Midbrain (tissue), 1 donor: ENCODE results near the gene PCLO.

Source experiments
- DNase-seq: peaks from one replicate; lab custom pipeline; 2025; lab: John Stamatoyannopoulos, UW

The PCLO gene

GRCh38 chr7:82839063-82839462 is 323.6 kb downstream of the PCLO start:
- no peak for DNase-seq

- DNase-seq = no peak
Observed at GRCh38 chr7:82838314-82838713, 324.4 kb downstream of the PCLO start.

DNA sequence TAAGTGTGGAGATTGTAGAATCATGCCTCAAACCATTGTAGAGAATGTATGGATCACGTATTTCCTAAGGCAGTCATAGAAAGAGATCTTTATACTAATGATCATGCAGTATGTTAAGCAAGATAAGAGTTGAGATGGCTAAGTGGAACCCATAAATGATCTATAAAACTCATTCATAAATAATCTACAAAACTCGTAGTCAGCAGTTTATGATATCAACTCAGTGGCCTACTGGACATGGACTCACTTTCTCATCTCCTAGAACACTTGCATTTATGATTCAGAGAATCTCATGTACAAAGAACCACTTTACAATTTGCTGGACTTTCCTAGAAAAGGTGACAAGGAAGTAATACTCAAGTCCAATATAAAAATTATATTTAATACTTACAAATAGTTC is 339.6 kb downstream of the PCLO start:
- DNase-seq = no peak

- no peak for DNase-seq
Observed at GRCh38 chr7:82821037-82821436, 341.6 kb downstream of the PCLO start.

DNA sequence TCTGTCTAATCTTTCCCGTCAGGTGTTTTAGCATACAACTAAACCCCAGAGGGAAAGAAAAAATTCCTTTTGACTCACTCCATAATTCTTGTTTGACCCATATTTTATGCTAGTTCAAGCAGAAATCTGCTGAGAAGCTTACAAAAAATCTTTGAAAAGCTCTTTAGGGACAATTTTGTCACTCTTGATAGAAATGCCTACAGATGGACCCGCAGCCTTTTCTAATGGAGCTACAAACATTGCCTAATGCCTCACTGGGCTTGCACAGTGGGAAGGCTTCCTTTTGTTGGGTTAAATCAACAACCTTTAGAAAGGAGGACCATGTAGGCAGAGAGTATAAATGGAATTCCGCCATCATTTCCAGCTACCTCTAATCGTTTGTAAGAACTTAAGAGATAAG is 344.5 kb downstream of the PCLO start:
- DNase-seq = no peak

DNA sequence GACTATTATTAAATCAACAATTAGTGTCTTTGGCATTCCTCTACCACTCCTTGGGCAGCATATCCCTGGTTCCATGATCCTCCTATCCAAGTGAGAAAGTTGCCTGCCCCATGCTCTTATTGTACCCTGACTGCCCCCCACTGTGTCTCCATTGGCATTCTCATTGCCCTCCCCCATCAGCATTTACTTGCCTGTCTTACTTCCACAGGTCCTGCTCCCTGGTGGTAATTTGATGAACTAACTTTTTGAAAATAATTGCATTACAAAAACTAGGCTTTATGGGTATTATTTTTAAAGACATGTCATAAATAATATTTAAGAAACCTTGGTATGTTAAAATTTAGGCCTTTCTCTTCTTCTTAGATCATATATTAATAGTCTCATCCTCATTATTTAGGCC is 346.4 kb downstream of the PCLO start:
- DNase-seq = no peak

- peak; percentile 47 for DNase-seq
Observed at GRCh38 chr7:82810558-82811259, 352.0 kb downstream of the PCLO start.

DNA sequence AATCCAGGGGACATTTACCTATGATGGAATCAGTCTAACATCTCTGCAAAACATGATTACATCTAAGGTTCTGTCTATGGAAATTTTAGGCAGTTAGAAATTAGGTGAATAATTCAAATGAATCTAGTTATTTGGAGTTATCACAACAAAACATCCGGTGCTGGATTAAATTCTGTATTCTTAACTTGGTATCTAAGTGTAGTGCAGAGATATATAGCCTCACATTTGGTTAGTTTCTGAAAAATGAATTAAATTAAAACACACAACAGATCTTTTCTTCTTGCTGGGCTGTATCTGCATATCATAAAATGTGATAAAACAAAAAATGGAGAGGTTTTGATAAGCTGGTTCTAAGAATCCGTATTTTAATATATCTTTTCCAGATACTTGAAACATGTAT is 354.1 kb downstream of the PCLO start:
- DNase-seq = no peak

DNA sequence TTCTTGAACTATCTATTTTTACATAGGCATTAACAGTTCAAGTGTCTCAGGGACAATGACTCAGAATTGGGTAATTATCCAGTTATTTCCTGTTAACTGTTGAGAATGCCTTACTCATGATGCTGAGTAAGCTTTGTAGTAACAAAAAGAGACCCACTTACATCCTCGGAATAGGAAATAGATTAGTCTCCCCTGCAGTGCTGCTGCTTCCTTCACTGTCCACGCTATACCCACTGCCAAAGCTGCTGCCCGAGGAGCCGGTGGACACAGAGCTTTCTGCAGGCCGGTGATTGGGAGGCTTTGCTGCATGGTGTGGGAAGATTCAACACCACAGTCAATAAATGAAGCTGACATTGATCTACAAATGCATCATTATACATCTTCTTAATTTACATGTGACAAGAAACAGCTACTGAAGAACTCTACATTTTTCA is 357.1 kb downstream of the PCLO start:
- no peak for DNase-seq

DNA sequence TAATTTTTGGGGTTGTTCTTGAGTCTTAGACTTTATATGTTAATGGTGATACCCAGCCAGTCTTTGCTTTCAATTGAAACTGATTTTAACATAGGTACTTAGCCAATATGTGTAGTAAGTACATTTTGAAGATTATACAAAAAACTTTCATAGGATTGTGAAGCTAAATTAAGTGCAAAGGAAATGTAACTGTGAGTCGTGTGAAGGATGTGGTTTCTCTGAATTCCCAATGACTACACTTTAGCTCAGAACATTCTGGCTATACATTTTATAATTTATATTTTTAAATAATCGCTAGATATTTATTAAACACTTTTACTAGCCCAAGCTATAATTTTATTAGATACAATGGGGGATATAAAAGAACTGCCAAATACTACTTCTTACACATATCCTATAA is 359.3 kb downstream of the PCLO start:
- DNase-seq = no peak

DNA sequence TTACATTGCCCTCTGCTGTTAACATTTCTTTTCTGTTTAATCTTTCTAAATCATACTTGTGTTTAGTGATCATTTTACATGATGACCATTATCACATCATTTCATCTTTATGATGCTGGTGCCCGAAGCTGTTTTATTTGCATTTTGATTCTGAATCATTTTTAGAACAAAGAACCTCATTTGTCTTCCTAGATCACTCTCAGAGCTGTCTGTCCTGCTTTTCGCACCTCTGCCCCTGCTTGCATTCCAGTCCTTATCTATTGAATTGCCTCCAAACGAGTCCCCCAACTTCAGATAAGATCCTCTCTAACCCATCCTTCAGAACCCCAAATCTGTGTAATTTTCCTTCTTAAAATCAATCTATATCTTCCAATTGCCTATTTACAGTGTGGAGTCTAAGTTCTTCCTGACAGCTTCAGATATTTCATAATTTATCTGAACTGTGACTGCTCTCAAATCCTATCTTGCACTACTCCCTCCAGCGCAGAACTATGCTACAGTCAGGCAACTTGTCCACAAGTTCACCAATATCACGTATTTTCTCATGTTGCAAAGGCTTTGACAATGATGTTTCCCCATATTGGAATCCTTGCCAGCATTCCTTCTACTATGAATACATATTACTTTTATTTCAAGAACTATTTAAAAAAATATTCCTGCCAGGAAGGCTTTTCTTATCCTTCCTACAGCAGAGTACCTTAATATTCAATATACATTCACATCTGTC is 372.6 kb downstream of the PCLO start:
- no peak for DNase-seq

DNA sequence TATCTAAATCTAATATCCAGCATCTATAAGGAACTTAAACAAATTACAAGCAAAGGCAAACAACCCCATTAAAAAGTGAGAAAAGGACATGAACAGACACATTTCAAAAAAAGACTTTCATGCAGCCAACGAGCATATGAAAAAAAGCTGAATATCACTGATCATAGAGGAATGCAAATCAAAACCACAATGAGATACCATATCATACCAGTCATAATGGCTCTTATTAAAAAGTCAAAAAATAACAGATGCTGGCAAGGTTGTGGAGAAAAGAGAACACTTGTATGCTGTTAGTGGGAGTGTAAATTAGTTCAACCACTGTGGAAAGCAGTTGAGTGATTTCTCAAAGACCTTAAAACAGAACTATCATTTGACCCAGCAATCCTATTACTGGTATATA is 384.7 kb downstream of the PCLO start:
- no peak for DNase-seq

DNA sequence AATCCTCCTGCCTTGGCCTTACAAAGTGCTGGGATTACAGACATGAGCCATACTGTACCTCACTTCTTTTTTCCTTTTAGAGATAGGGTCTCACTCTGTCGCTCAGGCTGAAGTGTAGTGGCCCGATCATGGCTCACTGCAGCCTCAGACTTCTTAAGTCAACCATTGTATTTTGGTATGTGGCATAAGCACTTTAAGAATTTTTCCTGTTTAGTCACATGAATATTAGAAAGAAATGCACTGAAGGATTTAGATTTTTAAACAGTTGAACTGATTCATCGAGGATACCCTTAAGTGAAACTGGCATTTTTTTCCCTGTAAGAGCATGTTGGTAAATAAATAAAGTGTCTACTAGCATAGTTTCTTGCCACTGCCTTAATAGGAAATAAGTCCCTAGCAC is 399.8 kb downstream of the PCLO start:
- no peak for DNase-seq

- DNase-seq = no peak
Observed at GRCh38 chr7:82760831-82761230, 401.9 kb downstream of the PCLO start.

GRCh38 chr7:82760074-82760473 is 402.6 kb downstream of the PCLO start:
- DNase-seq = no peak

GRCh38 chr7:82755705-82756551 is 406.8 kb downstream of the PCLO start:
- DNase-seq = no peak

GRCh38 chr7:82750007-82750406 is 412.7 kb downstream of the PCLO start:
- DNase-seq = no peak

DNA sequence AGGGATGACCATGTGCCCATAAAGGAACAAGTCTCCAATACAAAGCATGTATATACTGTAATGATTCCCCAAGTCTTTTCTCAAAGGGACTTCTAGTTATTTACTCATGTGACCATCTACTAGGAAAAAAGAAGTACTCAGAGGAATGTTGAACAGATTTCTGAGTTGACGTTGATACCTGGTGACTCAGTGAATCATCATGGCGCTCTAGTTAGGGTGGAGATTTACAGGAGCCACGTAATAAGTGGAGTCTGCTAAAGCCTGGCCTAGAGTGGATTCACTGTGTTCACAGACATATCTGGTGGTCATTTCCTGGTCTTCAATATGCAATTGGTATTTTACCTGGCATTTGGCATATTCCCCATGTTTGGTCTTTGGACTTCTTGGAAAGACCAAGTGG is 416.9 kb downstream of the PCLO start:
- DNase-seq = no peak

- DNase-seq = no peak
Observed at GRCh38 chr7:82745117-82745516, 417.6 kb downstream of the PCLO start.

DNA sequence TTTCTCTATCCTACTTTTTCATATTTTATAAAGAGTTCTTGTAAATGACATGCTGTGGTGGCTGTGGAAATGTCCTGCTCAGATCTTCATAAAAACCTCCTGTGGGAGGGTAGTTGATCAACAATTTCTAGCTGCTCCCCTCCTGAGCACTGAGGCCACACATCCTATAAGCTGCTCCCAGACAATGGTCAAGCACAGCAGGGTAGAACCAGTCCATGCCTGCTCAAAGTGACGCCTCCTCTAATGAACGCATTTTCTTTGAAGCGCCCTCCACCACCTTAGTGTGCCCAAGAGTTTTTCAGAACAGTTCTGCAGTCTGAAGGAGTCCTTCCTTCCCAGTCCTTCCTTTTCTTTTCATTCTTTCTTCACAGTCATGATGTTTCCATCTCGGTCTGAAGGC is 420.5 kb downstream of the PCLO start:
- no peak for DNase-seq

GRCh38 chr7:82741493-82741892 is 421.2 kb downstream of the PCLO start:
- no peak for DNase-seq

GRCh38 chr7:82740246-82740848 is 422.3 kb downstream of the PCLO start:
- DNase-seq = peak; percentile 23
